Pancreas (tissue), 10 donors: ENCODE measurements around the gene POLK. TPM values are rescaled to one million over a fixed set of nuclear protein-coding genes. Genes with fewer than 3 reads are reported as not detected.

Experiments
- ATAC-seq, 4 donors: fragments of 200-7000 bp; cut with Tn5 transposase; one replicate each; pipeline versions ENCODE4 v1.8.0 to v1.9.1; 2020; ENCODE audit warnings: mild to moderate bottlenecking in 4 of 4, moderate library complexity in 4 of 4
- DNase-seq, 6 donors: peaks; one replicate each; pipeline ENCODE4 v3.0.0-alpha.2; 2020
- FAIRE-seq: peaks from 2 replicates; lab custom pipeline; 2012; peaks lifted over from hg19 to GRCh38; lab: Jason Lieb, UNC
- H3K27ac ChIP-seq, 4 donors: fragments of 200-600 bp; sonication (generic); 1 replicate in 3 of 4; 2 replicates in 1 of 4; pipeline versions ENCODE4 v1.5.0 to v1.8.0; 2020
- H3K27me3 ChIP-seq, 4 donors: fragments of 200-600 bp; one replicate each; pipeline ENCODE4 v1.8.0; 2021
- H3K36me3 ChIP-seq, 3 donors: fragments of 200-600 bp; sonication (generic) in 1 of 3; one replicate each; pipeline versions ENCODE4 v1.5.0 to v1.8.0; 2020 to 2021
- H3K4me1 ChIP-seq, 3 donors: fragments of 200-600 bp; one replicate each; pipeline ENCODE4 v1.8.0; 2021
- H3K4me3 ChIP-seq, 4 donors: fragments of 200-600 bp; sonication (generic) in 2 of 4; one replicate each; pipeline versions ENCODE4 v1.5.0 to v1.8.0; 2020 to 2021
- H3K9me3 ChIP-seq, 4 donors: fragments of 200-600 bp; one replicate each; pipeline ENCODE4 v1.8.0; 2021
- CTCF ChIP-seq, 4 donors: fragments of 200-600 bp; sonication (generic) in 3 of 4; IDR thresholded peaks; one replicate each; pipeline versions ENCODE4 v1.5.0 to v1.8.0; 2021; ENCODE audit warnings: antibody characterized with exemption in 4 of 4
- WGBS, 2 donors: extraction: QIAGEN DNeasy Blood & Tissue Kit; methylation state at CpG; one replicate each; pipeline ENCODE4 v1.1.7; 2013; 5-methylcytosine and 5-hydroxymethylcytosine counted together
- intact Hi-C, 3 donors: fragments of 100-400 bp; cut with DNase I; formaldehyde crosslinking; loops; one replicate each; pipeline versions ENCODE4 v1.11.1 to v1.14.2; 2022
- polyA plus RNA-seq, 2 donors: library from polyadenylated mRNA; stranded (reverse); fragments of 200-250 nt; gene quantifications; one replicate each; pipeline ENCODE4 v1.2.3, GENCODE V29; 2013
- total RNA-seq, 6 donors: library from RNA; stranded (reverse); fragmentation: NEBNext Ultra II Directional in 4 of 6; extraction: Animal tissue kit (Norgen Biotek cat#: 25700) in 4 of 6; gene quantifications; one replicate each; pipeline versions ENCODE4 v1.2.1 to v1.2.4, GENCODE V29; 2021 to 2023
- donor health status: healthy with polysubstance abuse.
- donor health status: DM: no; HTN: no; CAD: no; lungs with moderate emphysema.
- donor health status: DM: no; HTN: no; CAD: no.
- donor health status: control.
- donor health status: control.
- donor health status: Bipolar disorder and iron deficiency.
- donor health status: DM: yes; HTN: yes; CAD: no.
- donor health status: DM: no; HTN: no; CAD: no.
- donor health status: DM: no; HTN: no; CAD: no.
- donor health status: DM: yes; HTN: yes; CAD: no.

POLK gene
- total and polyA plus RNA-seq, 8 donors: 3.9 to 18.5 (median 11.3) TPM

GRCh38 chr5:75509546-75509945 is 2.1 kb upstream of the POLK start:
- H3K27me3 ChIP-seq: no peaks in the 10 kb centered on the region
- no peak for DNase-seq
- peaks cover 13 to 29% (median 13%) of the 10 kb centered on the region in 3 donors for H3K4me1 ChIP-seq
- no peak for ATAC-seq
- no peak for TF ChIP-seq CTCF (IDR thresholded peaks at IDR 0.05)
- 58 to 64% methylated on average over 4 of the region's 4 CpGs for WGBS, 2 donors
- no peaks in the 10 kb centered on the region for H3K36me3 ChIP-seq
- no peaks in the 10 kb centered on the region for H3K9me3 ChIP-seq
- intact Hi-C loops: no loop called here
- peak overlapping the region in 2 of 4 donors; percentile 76 to 84 for H3K4me3 ChIP-seq
- H3K27ac ChIP-seq: no peak overlapping the region
- FAIRE-seq: no peak

DNA sequence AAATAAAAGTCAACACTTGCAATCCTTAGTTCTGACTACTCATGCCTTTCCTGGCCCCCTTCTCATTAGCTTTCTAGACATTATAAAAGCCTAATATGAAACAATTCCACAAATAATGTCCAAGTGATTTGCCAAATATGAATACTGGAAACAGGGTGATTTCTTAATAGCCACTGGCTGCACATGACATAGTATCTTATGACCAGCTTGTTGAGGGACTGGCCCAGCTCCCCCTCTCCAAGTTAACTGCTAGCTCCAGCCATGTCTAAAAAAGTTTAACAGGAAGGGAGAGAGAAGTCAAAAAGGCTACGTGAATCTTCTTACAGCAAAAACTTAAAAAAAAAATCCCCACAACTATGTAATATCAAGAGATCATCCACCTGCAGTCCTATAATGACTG is 1.7 kb upstream of the POLK start:
- peak overlapping the region; percentile 67 to 85 (median 80) for H3K4me3 ChIP-seq
- no peaks in the 10 kb centered on the region for H3K9me3 ChIP-seq
- H3K36me3 ChIP-seq: no peaks in the 10 kb centered on the region
- intact Hi-C loops: no loop called here
- WGBS, 2 donors: 0 to 6% methylated on average over 1 of the region's 1 CpG
- no peak for TF ChIP-seq CTCF (IDR thresholded peaks at IDR 0.05)
- DNase-seq (no peak), FAIRE-seq (no peak), ATAC-seq (no peak)
- no peaks in the 10 kb centered on the region for H3K27me3 ChIP-seq
- peaks cover 13 to 29% (median 13%) of the 10 kb centered on the region in 3 donors for H3K4me1 ChIP-seq
- H3K27ac ChIP-seq: no peak overlapping the region

- Histone ChIP-seq H3K27ac (peak overlapping the region in 3 of 4 donors; percentile 73 to 93 (median 87)), H3K9me3 (no peaks in the 10 kb centered on the region), H3K27me3 (no peaks in the 10 kb centered on the region), H3K36me3 (no peaks in the 10 kb centered on the region), H3K4me1 (peaks cover 13 to 29% (median 13%) of the 10 kb centered on the region in 3 donors), H3K4me3 (peak overlapping the region; percentile 67 to 85 (median 80))
- 0 to 1% methylated on average over 15 of the region's 15 CpGs for WGBS, 2 donors
- peak; percentile 42 to 60 (median 50) for ATAC-seq
- no peak for FAIRE-seq
- DNase-seq: peak in 2 of 6 donors; percentile 51 to 59
- TF ChIP-seq CTCF (IDR thresholded peaks at IDR 0.05): no peak
- intact Hi-C loops: no loop called here
Measured at GRCh38 chr5:75510417-75510835, 1.3 kb upstream of the POLK start.

DNA sequence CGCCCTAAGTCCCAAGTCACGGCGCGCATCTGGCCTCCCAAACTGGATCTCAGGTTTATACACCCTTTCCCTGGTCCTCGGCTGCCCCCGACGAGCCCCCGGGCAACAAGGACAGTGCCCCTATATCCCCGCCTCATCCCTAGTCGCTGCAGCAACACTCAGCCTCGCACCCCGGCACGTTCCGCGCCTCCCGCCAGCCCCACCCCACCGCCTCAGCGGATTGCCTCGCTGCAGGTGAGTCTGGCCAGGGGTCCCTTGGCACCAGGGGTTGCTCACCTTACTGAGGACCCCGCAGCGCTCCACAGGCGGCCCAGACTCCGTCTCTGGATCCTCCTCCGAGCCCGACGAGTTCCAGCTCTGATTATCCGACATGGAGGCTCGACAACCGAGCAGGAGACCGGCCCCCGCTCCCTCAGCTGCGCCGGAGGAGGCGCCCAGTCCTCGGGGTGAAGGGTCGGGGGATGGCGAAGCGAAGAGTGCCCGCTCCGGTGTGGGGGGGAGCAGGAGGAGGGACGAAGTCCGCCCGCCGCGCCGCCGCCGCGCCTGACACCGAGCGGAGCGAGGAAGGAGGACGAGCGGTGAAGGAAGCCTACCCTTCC is 756 bp upstream of the POLK start:
- H3K36me3 ChIP-seq: no peaks in the 10 kb centered on the region
- TF ChIP-seq CTCF (IDR thresholded peaks at IDR 0.05): no peak
- 0% methylated on average over 38 to 54 of the region's 54 CpGs for WGBS, 2 donors
- H3K27me3 ChIP-seq: no peaks in the 10 kb centered on the region
- peak overlapping the region; percentile 73 to 93 (median 84) for H3K27ac ChIP-seq
- H3K4me3 ChIP-seq: peak overlapping the region; percentile 67 to 85 (median 80)
- ATAC-seq (peak; percentile 51 to 66 (median 62)), DNase-seq (peak in 5 of 6 donors; percentile 55 to 83 (median 72)), FAIRE-seq (no peak)
- no peaks in the 10 kb centered on the region for H3K9me3 ChIP-seq
- peaks cover 13 to 29% (median 13%) of the 10 kb centered on the region in 3 donors for H3K4me1 ChIP-seq
- intact Hi-C loops: no loop called here
